Erythroblast (primary cell): Measurements from ENCODE around the gene POU6F2.

Source experiments
- GATA1 ChIP-seq: IDR thresholded peaks from 2 replicates; pipeline ENCODE4 v1.6.1; 2011; ENCODE audit warnings: low read depth, mild to moderate bottlenecking, control low read depth, low read length, moderate library complexity
- POLR2A ChIP-seq: IDR thresholded peaks from 2 replicates; pipeline ENCODE4 v1.6.1; 2011; ENCODE audit warnings: mild to moderate bottlenecking, low read length

GRCh38 chr7:39460486-39460885, 482.8 kb downstream of the POU6F2 start:
- TF ChIP-seq POLR2A: no peak
- TF ChIP-seq GATA1: no peak
